ENCODE results near the gene DNAJB4. TPM values are rescaled to one million over a fixed set of nuclear protein-coding genes. Genes with fewer than 3 reads are reported as not detected.

The DNAJB4 gene
- total RNA-seq, 1 donor from 2014 or later, result 30.1 TPM

GRCh38 chr1:78048446-78048845, 43.7 kb downstream of the DNAJB4 start:
- Mint-ChIP-seq H3K4me1 (ENCODE audit: low read depth) (peaks cover 17% of the 10 kb centered on the region), H3K27ac (no peak overlapping the region), H3K9me3 (ENCODE audit: low read depth) (no peaks in the 10 kb centered on the region), H3K27me3 (peaks cover 18% of the 10 kb centered on the region), H3K4me3 (ENCODE audit: low read depth) (no peak overlapping the region), H3K36me3 (ENCODE audit: insufficient read depth) (no peaks in the 10 kb centered on the region)
- TF ChIP-seq CTCF (IDR thresholded peaks at IDR 0.05; ENCODE audit: unreplicated experiment), result no peak
- no peak for DNase-seq (ENCODE audit: low spot score, unreplicated experiment)

- TF ChIP-seq CTCF (IDR thresholded peaks at IDR 0.05; ENCODE audit: unreplicated experiment), result no peak
- peaks cover 17% of the 10 kb centered on the region for H3K4me1 Mint-ChIP-seq (ENCODE audit: low read depth)
- DNase-seq (ENCODE audit: low spot score, unreplicated experiment), result no peak
- H3K9me3 Mint-ChIP-seq (ENCODE audit: low read depth), result no peaks in the 10 kb centered on the region
- no peak overlapping the region for H3K27ac Mint-ChIP-seq
- H3K4me3 Mint-ChIP-seq (ENCODE audit: low read depth), result no peak overlapping the region
- H3K36me3 Mint-ChIP-seq (ENCODE audit: insufficient read depth), result no peaks in the 10 kb centered on the region
- peaks cover 17% of the 10 kb centered on the region for H3K27me3 Mint-ChIP-seq
Measured at GRCh38 chr1:78049396-78049795, 44.7 kb downstream of the DNAJB4 start.

GRCh38 chr1:78051005-78051404, 46.3 kb downstream of the DNAJB4 start:
- no peak for DNase-seq (ENCODE audit: low spot score, unreplicated experiment)
- TF ChIP-seq CTCF (IDR thresholded peaks at IDR 0.05; ENCODE audit: unreplicated experiment), result no peak
- no peaks in the 10 kb centered on the region for H3K9me3 Mint-ChIP-seq (ENCODE audit: low read depth)
- peaks cover 17% of the 10 kb centered on the region for H3K4me1 Mint-ChIP-seq (ENCODE audit: low read depth)
- H3K27me3 Mint-ChIP-seq, result peaks cover 5% of the 10 kb centered on the region
- H3K27ac Mint-ChIP-seq, result no peak overlapping the region
- no peak overlapping the region for H3K4me3 Mint-ChIP-seq (ENCODE audit: low read depth)
- no peaks in the 10 kb centered on the region for H3K36me3 Mint-ChIP-seq (ENCODE audit: insufficient read depth)

- peaks cover 1% of the 10 kb centered on the region for H3K4me1 Mint-ChIP-seq (ENCODE audit: low read depth)
- no peak for TF ChIP-seq CTCF (IDR thresholded peaks at IDR 0.05; ENCODE audit: unreplicated experiment)
- no peak for DNase-seq (ENCODE audit: low spot score, unreplicated experiment)
- no peak overlapping the region for H3K4me3 Mint-ChIP-seq (ENCODE audit: low read depth)
- H3K27ac Mint-ChIP-seq, result no peak overlapping the region
- no peaks in the 10 kb centered on the region for H3K27me3 Mint-ChIP-seq
- no peaks in the 10 kb centered on the region for H3K36me3 Mint-ChIP-seq (ENCODE audit: insufficient read depth)
- no peaks in the 10 kb centered on the region for H3K9me3 Mint-ChIP-seq (ENCODE audit: low read depth)
Measured at GRCh38 chr1:78052685-78053405, 48.1 kb downstream of the DNAJB4 start.

GRCh38 chr1:78053498-78053897, 48.8 kb downstream of the DNAJB4 start:
- Mint-ChIP-seq H3K4me3 (ENCODE audit: low read depth) (no peak overlapping the region), H3K4me1 (ENCODE audit: low read depth) (no peaks in the 10 kb centered on the region), H3K27ac (no peak overlapping the region), H3K27me3 (no peaks in the 10 kb centered on the region), H3K36me3 (ENCODE audit: insufficient read depth) (no peaks in the 10 kb centered on the region), H3K9me3 (ENCODE audit: low read depth) (no peaks in the 10 kb centered on the region)
- no peak for DNase-seq (ENCODE audit: low spot score, unreplicated experiment)
- no peak for TF ChIP-seq CTCF (IDR thresholded peaks at IDR 0.05; ENCODE audit: unreplicated experiment)
